Stimulated activated CD8-positive, alpha-beta memory T cell treated with anti-CD3 and anti-CD28 coated beads, Interleukin-4, amount 100 ng/mL, for 48 hours (primary cell): ENCODE data around the gene MAD2L2.

Source experiments
- DNase-seq: peaks from one replicate; pipeline ENCODE4 v3.0.0-alpha.2; 2020

MAD2L2 gene

GRCh38 chr1:11681071-11681771 is at the start of gene MAD2L2:
MAD2L2 (minus strand) TSS chr1:11681148; CDS start chr1:11680601, 547 bp downstream.
- peak; percentile 95 for DNase-seq

GRCh38 chr1:11730429-11730891 is 49.5 kb upstream of the MAD2L2 start:
- no peak for DNase-seq

DNA sequence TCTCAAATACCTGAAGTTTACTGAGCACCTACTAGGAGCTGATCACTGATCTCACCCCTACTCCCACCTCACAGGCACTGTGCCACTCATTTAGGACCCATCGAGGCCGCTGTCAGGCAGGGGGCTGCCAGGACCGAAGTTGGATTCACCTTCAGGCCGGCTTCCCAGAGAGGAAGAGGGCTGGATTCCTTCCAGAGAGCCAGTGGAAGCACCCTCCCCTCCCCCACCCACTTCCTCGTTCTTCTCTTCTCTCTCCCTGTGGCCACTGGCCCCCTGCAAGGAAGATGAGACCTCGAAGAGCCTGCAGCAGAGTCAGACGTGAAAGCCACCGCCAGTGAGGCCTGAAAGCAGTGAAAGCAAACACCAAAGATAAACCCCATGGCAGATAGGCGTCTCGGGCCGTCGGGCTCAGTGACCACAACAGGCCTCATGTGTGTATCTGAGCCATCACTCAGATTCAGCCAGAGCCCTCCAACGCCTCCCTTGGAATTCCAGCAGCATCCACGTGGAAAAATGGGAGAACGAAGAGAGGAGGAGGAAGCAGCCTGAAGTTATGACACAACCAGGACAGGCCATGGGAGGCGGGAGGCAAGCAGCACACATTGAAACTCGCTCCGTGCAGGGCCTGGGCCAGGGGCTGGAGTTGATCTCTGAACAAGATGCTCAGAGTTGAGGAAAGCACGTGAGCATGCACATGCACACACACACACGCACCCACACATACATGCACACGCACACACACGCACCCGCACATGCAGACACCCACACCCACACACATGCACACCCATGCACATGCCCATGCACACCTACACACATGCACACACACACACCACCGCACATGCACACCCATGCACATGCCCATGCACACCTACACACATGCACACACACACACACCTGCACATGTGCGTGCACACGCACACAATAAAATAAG is 48.8 kb upstream of the MAD2L2 start:
- no peak for DNase-seq

- DNase-seq = no peak
These were observed 48.2 kb upstream of the MAD2L2 start for GRCh38 chr1:11729155-11729497.

- DNase-seq = no peak
These were observed 47.3 kb upstream of the MAD2L2 start for GRCh38 chr1:11728126-11728806.

DNA sequence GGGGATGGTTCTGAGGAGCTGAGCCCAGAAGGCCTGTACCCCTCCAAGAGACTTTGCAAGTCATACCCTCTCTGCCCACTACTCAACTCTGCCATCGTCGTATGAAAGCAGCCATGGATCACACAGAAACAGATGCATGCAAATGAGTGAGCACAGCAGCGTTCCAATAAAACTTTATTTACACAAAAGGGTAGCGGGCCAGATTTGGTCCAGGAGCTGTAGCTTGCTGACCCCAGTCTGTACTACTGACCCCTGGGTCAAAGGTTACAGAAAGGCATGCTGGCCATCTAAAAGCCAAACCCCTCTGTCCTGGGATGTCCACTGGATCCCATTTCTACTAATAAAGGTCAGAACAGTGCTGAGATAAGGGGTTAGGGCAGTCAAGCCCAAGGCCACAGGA is 46.2 kb upstream of the MAD2L2 start:
- DNase-seq = no peak

DNA sequence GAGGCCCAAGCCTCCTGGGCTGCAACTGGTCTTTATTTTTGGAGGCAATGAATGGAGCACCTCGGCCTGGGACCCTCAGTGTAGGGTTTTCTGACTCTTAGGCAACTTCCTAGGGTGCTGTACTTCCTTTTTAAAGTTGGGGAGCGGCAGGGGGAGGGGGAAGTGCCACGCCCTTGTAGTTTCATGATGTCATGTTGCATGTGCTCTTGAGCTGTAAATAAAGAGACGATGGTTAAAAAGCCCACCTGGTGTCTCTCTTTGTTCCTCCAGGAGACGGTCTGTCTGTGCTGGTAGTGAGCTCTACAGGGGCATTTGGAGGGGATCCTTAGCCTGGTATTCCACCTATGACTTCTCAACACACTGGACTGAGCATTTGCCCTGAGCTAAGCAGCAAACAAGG is 44.7 kb upstream of the MAD2L2 start:
- DNase-seq = no peak

GRCh38 chr1:11722538-11722937 is 41.6 kb upstream of the MAD2L2 start:
- no peak for DNase-seq

- DNase-seq = no peak
These were observed 40.4 kb upstream of the MAD2L2 start for GRCh38 chr1:11721311-11721710.

GRCh38 chr1:11720525-11720924 is 39.6 kb upstream of the MAD2L2 start:
- no peak for DNase-seq

- DNase-seq = no peak
These were observed 39.1 kb upstream of the MAD2L2 start for GRCh38 chr1:11720033-11720376.

DNA sequence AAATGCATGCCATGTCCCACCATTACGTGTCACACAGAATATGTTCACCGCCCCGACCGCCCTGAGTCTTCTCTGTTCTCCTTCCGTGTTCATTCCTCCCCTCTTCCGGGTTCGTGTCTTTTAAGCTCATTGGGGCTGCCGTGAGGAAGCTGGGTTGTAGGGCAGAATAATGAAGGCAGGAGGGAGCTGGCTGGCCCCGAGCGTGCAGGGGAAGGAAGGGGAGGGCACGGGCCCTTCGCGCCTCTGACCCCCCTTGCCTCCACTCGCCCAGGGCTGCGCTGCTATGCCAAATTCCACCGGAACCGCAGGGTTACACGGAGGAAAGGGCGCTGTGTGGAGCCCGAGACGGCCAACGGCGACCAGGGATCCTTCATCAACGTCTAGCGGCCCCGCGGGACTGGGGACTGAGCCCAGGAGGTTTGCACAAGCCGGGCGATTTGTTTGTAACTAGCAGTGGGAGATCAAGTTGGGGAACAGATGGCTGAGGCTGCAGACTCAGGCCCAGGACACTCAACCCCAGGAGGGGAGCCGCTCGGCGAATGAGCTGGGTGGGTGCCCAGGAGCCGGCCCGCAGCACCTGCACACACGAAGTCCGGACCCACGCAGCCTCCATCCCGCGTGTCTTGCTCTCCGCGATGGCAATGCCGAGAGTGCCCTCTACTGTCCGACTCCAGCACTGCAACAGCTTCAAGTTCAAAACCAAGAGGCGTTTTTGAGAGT is 38.5 kb upstream of the MAD2L2 start:
- peak; percentile 93 for DNase-seq

- DNase-seq = no peak
These were observed 34.1 kb upstream of the MAD2L2 start for GRCh38 chr1:11714831-11715575.

DNA sequence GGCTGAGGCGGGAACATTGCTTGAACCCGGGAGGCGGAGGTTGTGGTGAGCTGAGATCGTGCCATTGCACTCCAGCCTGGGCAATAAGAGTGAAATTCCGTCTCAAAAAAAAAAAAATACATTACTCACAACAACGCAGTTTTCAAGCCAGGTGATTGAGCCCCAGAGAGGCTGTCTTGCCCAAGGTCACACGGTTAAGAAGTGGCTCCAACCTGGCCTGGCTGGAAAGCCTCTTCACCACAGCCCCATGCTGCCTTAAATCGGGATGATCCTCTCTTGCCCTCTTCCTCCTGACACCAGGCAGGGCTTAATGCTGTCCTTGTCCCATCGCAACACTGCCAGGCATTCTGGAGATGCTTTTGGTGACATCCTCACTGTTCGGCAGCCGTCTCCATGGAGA is 32.1 kb upstream of the MAD2L2 start:
- no peak for DNase-seq

GRCh38 chr1:11712285-11712684 is 31.3 kb upstream of the MAD2L2 start:
- no peak for DNase-seq

DNA sequence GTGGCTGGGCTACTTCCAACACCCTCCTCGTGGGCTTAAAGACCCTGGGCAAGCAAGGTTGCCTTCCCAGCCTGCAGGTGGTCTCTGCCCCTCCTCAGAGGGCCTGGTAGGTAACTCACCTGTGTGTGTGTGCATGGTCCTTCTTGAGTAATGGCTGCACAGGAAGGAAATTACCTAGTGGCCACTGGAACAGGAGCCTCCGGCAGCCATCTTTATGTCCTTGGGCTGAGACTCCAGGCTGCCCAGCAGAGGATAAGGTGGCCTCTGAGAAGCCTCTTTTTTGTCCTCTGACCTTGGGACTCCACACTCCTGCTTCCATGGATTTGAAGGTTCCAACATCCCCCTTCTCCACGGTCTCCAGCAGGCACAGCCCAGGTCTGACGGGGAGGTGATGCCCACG is 30.5 kb upstream of the MAD2L2 start:
- no peak for DNase-seq

- DNase-seq = no peak
These were observed 27.8 kb upstream of the MAD2L2 start for GRCh38 chr1:11708554-11709350.

DNA sequence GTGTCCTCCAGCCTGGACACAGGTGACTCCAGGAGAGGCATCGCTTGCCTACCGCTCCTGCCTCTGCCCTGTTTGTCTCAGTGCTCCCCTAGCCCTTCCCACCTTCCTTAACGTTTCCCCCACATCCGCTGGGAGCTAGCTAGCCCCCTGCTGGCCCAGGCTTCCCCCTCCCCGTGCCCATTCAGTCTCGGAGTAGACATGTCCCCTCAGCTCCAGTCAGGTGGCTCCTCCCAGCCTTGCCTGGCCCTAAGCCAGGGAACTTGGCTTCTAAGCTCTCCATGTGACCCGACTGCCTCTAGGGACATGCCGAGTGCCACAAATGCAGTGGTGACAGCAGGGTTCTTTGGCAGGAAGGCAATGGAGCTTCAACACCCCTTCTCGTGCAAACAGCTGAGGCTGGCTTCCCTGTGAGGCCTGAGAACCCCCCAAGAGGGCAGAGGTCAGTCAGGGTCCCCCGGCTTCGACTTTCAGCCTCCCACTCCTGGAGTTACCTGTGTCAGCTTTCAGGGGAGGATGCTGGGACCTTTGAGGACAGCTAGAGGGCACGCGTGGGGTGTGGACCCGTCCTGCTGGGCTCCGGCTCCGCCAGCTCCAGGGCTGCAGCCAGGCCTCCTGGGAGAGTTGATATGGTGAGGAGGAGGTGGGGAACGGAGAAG is 26.8 kb upstream of the MAD2L2 start:
- no peak for DNase-seq

- DNase-seq = no peak
These were observed 25.3 kb upstream of the MAD2L2 start for GRCh38 chr1:11706292-11706691.

DNA sequence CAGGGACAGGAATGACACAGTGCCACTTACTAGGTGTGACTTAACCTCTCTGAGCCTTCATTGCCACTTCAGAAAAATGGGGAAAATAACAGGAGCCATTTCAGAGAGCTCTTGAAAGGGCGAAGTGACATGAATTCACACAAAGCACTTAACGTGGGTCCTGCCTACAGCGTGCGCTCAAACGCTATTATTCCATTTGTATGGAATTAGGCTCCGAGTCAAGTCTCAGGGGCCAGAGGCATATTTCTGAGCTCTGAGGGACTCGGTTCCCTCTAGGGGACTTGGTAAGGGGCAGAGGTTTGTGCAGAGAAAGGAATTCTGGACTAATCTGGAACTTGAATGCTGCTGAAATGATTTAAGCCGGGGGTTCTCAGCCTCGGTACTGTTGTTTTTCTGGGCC is 24.6 kb upstream of the MAD2L2 start:
- no peak for DNase-seq
